ENCODE results near the gene OSR1. TPM values are rescaled to one million over a fixed set of nuclear protein-coding genes. Genes with fewer than 3 reads are reported as not detected.
"Not testable (repeated sequence)": the region's sequence is repeated elsewhere in the genome, so short reads cannot be mapped to it uniquely, and the experiment has no call there.

The OSR1 gene
- total RNA-seq, 1 experiment from 2014 or later, result 1.5 TPM

- Histone ChIP-seq H3K27ac (no peak overlapping the region), H3K27me3 (no peaks in the 10 kb centered on the region), H3K36me3 (no peaks in the 10 kb centered on the region), H3K4me1 (no peaks in the 10 kb centered on the region), H3K9me3 (replicated peaks) (no peaks in the 10 kb centered on the region), H3K4me3 (no peak overlapping the region)
- DNase-seq, result no peak
These were observed 28.0 kb downstream of the OSR1 start for GRCh38 chr2:19330436-19330835.

DNA sequence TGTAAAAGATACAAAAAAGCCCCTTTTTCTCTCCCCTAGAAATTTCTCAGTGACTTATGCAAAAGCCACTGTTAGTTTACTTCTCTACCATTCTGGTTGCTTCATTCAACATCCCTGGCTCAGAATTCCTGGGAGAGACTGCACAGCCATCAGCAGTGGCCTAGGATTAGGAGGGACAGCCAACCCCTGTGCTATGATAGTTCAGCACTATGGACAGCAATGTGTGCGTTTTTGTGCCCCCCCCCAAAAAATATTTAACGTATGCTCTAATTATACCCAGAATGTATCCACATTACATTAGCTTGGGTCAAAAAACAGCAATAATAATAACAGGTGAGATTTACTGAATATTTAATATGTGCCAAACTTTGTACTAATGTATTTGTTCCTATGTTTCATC, 29.0 kb downstream of the OSR1 start:
- no peak overlapping the region for H3K27ac ChIP-seq
- H3K36me3 ChIP-seq, result no peaks in the 10 kb centered on the region
- DNase-seq, result no peak
- H3K4me3 ChIP-seq, result no peak overlapping the region
- H3K9me3 ChIP-seq (replicated peaks), result no peaks in the 10 kb centered on the region
- H3K4me1 ChIP-seq, result no peaks in the 10 kb centered on the region
- no peaks in the 10 kb centered on the region for H3K27me3 ChIP-seq

DNA sequence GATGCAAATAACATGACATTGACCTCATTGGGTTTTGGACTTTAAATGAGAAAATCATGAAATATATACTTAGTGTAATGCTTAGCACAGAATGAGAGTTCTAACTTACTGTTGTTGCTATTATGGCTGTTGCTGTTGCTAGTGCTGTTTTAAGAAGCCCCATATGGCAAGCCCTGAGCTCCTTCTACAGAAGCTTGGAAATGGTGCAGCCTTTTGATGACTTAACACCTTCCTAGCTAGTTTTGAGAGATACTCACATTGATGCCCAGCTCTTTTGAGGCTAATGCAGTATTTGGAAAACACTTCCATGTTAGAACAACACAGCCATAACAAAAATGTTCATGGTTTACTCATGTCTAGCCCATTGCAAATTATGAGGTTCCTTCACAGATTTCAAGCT, 30.9 kb downstream of the OSR1 start:
- H3K36me3 ChIP-seq, result no peaks in the 10 kb centered on the region
- no peak overlapping the region for H3K27ac ChIP-seq
- H3K4me3 ChIP-seq, result no peak overlapping the region
- no peaks in the 10 kb centered on the region for H3K27me3 ChIP-seq
- H3K4me1 ChIP-seq, result no peaks in the 10 kb centered on the region
- DNase-seq, result no peak
- no peaks in the 10 kb centered on the region for H3K9me3 ChIP-seq (replicated peaks)

GRCh38 chr2:19321946-19322345, 36.5 kb downstream of the OSR1 start:
- no peaks in the 10 kb centered on the region for H3K27me3 ChIP-seq
- H3K4me3 ChIP-seq, result no peak overlapping the region
- H3K27ac ChIP-seq, result no peak overlapping the region
- DNase-seq, result no peak
- no peaks in the 10 kb centered on the region for H3K9me3 ChIP-seq (replicated peaks)
- H3K36me3 ChIP-seq, result no peaks in the 10 kb centered on the region
- H3K4me1 ChIP-seq, result no peaks in the 10 kb centered on the region

DNA sequence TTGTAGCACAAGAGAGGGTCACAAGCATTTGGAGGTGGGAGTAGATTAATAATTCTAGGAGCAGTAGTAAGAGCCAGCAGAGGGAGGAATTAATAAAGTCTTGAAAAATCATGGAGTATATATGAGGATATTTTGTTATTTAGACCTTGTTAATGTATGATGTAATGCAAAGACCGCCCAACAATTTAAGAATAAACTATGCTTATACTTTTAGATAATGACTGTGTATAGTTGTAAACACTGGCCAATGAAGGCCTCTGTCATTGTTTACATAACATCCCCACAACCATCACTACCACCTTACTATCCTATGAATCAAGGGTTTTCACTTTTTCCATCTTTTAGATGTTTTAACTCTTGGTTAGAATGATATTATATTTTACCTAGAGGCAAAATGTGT, 37.6 kb downstream of the OSR1 start:
- Histone ChIP-seq H3K4me1 (no peaks in the 10 kb centered on the region), H3K4me3 (no peak overlapping the region), H3K27ac (no peak overlapping the region), H3K36me3 (no peaks in the 10 kb centered on the region), H3K27me3 (no peaks in the 10 kb centered on the region), H3K9me3 (replicated peaks) (no peaks in the 10 kb centered on the region)
- DNase-seq, result no peak

DNA sequence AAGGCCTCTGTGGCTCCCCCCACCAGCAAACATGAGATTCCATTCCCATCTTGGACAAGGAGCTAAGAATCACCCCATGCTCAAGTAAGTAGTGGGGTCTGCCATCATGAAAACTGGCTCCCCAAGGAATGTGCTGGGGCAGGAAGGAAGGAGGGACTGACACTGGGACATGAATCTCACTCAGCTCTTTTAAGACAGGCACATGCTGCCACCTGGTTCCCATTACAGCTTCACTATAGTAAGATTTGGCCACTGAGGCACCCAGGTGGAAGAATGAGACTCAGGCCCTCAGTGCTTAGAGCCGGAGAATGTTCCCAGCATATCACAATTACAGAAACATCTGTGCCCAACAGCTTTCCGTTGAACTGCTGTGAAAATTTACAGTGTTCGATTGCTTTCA, 38.7 kb downstream of the OSR1 start:
- no peak overlapping the region for H3K27ac ChIP-seq
- no peaks in the 10 kb centered on the region for H3K36me3 ChIP-seq
- no peak for DNase-seq
- H3K4me3 ChIP-seq, result no peak overlapping the region
- no peaks in the 10 kb centered on the region for H3K4me1 ChIP-seq
- no peaks in the 10 kb centered on the region for H3K27me3 ChIP-seq
- H3K9me3 ChIP-seq (replicated peaks), result no peaks in the 10 kb centered on the region

- Histone ChIP-seq H3K4me3 (no peak overlapping the region), H3K27me3 (no peaks in the 10 kb centered on the region), H3K4me1 (no peaks in the 10 kb centered on the region), H3K36me3 (no peaks in the 10 kb centered on the region), H3K27ac (no peak overlapping the region), H3K9me3 (replicated peaks) (no peaks in the 10 kb centered on the region)
- no peak for DNase-seq
These were observed 39.4 kb downstream of the OSR1 start for GRCh38 chr2:19319064-19319463.

DNA sequence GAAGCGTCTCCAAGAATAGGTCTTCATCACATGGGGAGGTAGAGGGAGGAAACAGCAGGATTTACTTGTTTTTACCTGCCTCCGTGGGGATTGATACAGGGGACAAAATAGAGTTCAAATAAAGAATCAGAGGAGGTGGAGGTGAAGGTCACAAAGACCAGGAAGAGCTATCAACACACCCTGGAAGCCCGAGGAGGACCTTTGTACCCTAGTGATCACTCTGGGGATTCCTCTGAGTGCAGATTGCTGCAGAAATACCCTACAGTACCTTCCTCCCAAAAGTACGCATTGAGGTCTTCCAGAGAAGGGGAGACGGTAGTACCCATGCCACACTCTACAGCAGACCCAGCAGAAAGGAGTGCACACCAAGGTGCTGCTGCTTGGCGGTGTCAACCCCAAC, 44.9 kb downstream of the OSR1 start:
- H3K4me1 ChIP-seq, result no peaks in the 10 kb centered on the region
- no peaks in the 10 kb centered on the region for H3K9me3 ChIP-seq (replicated peaks)
- no peak overlapping the region for H3K27ac ChIP-seq
- no peaks in the 10 kb centered on the region for H3K27me3 ChIP-seq
- no peak overlapping the region for H3K4me3 ChIP-seq
- no peaks in the 10 kb centered on the region for H3K36me3 ChIP-seq
- no peak for DNase-seq

- no peak overlapping the region for H3K27ac ChIP-seq
- H3K27me3 ChIP-seq, result no peaks in the 10 kb centered on the region
- DNase-seq, result peak in 1 of 2 experiments; percentile 31
- H3K9me3 ChIP-seq (replicated peaks), result no peaks in the 10 kb centered on the region
- H3K4me1 ChIP-seq, result no peaks in the 10 kb centered on the region
- no peaks in the 10 kb centered on the region for H3K36me3 ChIP-seq
- no peak overlapping the region for H3K4me3 ChIP-seq
These were observed 45.5 kb downstream of the OSR1 start for GRCh38 chr2:19312949-19313348.

DNA sequence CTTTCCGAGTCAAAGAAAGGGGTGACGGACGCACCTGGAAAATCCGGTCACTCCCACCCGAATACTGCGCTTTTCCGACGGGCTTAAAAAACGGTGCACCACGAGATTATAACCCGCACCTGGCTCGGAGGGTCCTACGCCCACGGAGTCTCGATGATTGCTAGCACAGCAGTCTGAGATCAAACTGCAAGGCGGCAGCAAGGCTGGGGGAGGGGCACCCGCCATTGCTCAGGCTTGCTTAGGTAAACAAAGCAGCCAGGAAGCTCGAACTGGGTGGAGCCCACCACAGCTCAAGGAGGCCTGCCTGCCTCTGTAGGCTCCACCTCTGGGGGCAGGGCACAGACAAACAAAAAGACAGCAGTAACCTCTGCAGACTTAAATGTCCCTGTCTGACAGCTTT, 52.4 kb downstream of the OSR1 start:
- H3K36me3 ChIP-seq; H3K9me3 ChIP-seq (replicated peaks); DNase-seq; H3K4me1 ChIP-seq; H3K27me3 ChIP-seq; H3K27ac ChIP-seq: not testable (repeated sequence)
- peak overlapping the region; percentile 33; the same call in 1 of the 2 replicates for H3K4me3 ChIP-seq

DNA sequence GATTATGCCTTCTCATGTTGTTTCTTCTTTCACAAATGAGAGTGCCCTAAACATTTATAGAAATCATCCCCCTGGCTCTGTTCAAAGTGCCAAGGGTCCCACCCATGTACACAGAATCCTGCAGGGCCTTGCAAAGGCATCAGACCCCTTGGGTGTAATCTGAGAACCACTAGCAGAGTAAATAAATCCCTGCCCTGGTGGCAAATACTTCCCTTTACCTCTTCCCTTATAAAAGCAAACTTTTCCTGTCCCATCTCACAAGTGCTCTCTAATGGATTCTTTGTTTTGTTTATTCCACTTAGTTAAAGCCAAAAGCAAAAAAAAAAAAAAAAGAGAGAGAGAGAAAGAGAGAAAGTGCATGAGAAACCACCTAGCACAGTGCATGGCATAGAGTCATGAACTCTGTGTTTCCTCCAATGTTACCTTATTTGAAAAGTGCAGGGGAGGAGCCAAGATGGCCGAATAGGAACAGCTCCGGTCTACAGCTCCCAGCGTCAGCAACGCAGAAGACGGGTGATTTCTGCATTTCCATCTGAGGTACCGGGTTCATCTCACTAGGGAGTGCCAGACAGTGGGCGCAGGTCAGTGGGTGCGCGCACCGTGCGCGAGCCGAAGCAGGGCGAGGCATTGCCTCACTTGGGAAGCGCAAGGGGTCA, 52.9 kb downstream of the OSR1 start:
- H3K9me3 ChIP-seq (replicated peaks); H3K27me3 ChIP-seq; H3K27ac ChIP-seq; H3K36me3 ChIP-seq; H3K4me1 ChIP-seq: not testable (repeated sequence)
- DNase-seq, result peak in 1 of 2 experiments; percentile 15
- H3K4me3 ChIP-seq, result peak overlapping the region; percentile 33; the same call in 1 of the 2 replicates

- no peaks in the 10 kb centered on the region for H3K4me1 ChIP-seq
- H3K27ac ChIP-seq, result no peak overlapping the region
- H3K9me3 ChIP-seq (replicated peaks), result 0 out of 2 replicates have a peak, but pooled peaks cover 4% of the 10 kb centered on the region
- DNase-seq, result no peak
- no peaks in the 10 kb centered on the region for H3K36me3 ChIP-seq
- peaks cover 9% of the 10 kb centered on the region for H3K27me3 ChIP-seq
- no peak overlapping the region for H3K4me3 ChIP-seq
These were observed 56.7 kb downstream of the OSR1 start for GRCh38 chr2:19301706-19302105.
